Measurements from ENCODE around the gene ZDHHC22. TPM values are rescaled to one million over a fixed set of nuclear protein-coding genes. Genes with fewer than 3 reads are reported as not detected.

The ZDHHC22 gene
- total and polyA plus RNA-seq, 2 experiments from 2014 or later = 17.6 to 32.1 TPM

DNA sequence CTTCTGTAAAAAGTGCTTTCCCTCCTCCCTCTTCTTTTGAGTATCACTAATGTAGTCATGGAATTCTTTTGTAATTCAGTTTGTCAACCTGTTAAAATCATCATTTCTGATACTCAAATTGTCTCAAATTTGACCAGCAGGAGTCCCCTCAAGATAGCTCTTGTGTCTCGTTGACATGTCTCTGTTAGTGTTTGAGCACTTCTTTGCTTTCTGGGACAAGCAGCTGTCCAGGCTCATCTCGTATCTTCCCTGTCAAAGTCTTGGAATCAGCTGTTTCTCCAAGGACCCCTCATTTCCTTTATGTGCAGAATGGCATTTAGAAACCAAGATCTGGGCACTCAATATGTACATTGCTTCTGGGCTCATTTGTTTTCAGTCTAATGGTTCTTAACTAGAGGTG, 32.8 kb downstream of the ZDHHC22 start (continued):
- TF ChIP-seq ZNF462 (CRISPR knock-in tag; IDR thresholded peaks at IDR 0.05) = no peak

GRCh38 chr14:77107228-77107627, 34.4 kb downstream of the ZDHHC22 start:
- Histone ChIP-seq H3K4me2 (no peak overlapping the region), H2AFZ (no peak overlapping the region), H3K79me2 (replicated peaks; ENCODE audit: insufficient read depth) (peaks cover 39% of the 10 kb centered on the region), H3K27me3 (ENCODE audit: insufficient read depth) (no peaks in the 10 kb centered on the region), H3K9me2 (ENCODE audit: insufficient read depth) (no peaks in the 10 kb centered on the region), H3F3A (replicated peaks; ENCODE audit: low read depth) (peaks cover 9% of the 10 kb centered on the region; the same call in 1 of the 2 replicates), H3K4me3 (no peak overlapping the region), H4K20me1 (replicated peaks; ENCODE audit: insufficient read depth) (no peaks in the 10 kb centered on the region), H3K4me1 (ENCODE audit: insufficient read depth) (peaks cover 47% of the 10 kb centered on the region), H3K27ac (ENCODE audit: low read depth) (no peak overlapping the region), H3K36me3 (ENCODE audit: insufficient read depth) (no peaks in the 10 kb centered on the region)
- no peak for ATAC-seq
- Mint-ChIP-seq H3K4me3 (no peak overlapping the region), H3K27me3 (ENCODE audit: insufficient read depth, low read depth, poor library complexity) (no peaks in the 10 kb centered on the region), H3K36me3 (ENCODE audit: low read depth) (peaks cover 31% of the 10 kb centered on the region), H3K27ac (no peak overlapping the region), H3K4me1 (peaks cover 72% of the 10 kb centered on the region), H3K9me3 (no peaks in the 10 kb centered on the region)
- no peak for DNase-seq (ENCODE audit: low spot score)
- TF ChIP-seq NANOG (IDR thresholded peaks at IDR 0.05; ENCODE audit: borderline replicate concordance) = no peak
- TF ChIP-seq POLR2AphosphoS5 (IDR thresholded peaks at IDR 0.05; ENCODE audit: low read depth) = no peak
- TF ChIP-seq STAT1 (IDR thresholded peaks at IDR 0.05; ENCODE audit: unreplicated experiment) = no peak
- no peak for TF ChIP-seq ZNF462 (CRISPR knock-in tag; IDR thresholded peaks at IDR 0.05)
- TF ChIP-seq CREB1 (CRISPR knock-in tag; IDR thresholded peaks at IDR 0.05; ENCODE audit: low read depth) = no peak
- no peak for TF ChIP-seq ETS1 (IDR thresholded peaks at IDR 0.05)
- no peak for TF ChIP-seq EZH2 (IDR thresholded peaks at IDR 0.05; ENCODE audit: low read depth, unreplicated experiment)
- no peak for TF ChIP-seq JUNB (IDR thresholded peaks at IDR 0.05; ENCODE audit: unreplicated experiment)
- no peak for TF ChIP-seq EZH2phosphoT487 (IDR thresholded peaks at IDR 0.05; ENCODE audit: unreplicated experiment)
